Raji (cell line): ENCODE measurements around the gene KCNF1.

Experiments used
- POLR2A ChIP-seq: IDR thresholded peaks from 2 replicates; pipeline ENCODE4 v1.6.1; 2011; ENCODE audit warnings: low read depth, low read length, control low read depth; ENCODE audit not compliant: insufficient read depth

KCNF1 gene

DNA sequence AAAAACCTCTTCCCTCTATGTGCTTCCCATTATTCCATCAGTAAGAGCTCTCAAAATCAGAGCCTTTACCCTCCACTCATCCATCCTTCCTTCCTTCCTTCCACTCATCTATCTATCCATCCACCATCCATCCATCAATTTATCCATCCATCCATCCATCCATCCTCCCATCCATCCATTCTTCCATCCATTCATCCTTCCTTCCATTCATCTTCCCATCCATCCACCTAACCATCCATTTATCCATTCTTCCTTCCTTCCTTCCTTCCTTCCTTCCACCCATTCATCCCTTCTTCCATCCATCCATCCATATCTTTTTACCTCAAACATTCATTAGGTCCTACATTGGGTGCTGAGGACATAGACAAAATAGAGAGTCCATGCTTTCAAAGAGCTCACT is 19.4 kb upstream of the KCNF1 start:
- no peak for TF ChIP-seq POLR2A

DNA sequence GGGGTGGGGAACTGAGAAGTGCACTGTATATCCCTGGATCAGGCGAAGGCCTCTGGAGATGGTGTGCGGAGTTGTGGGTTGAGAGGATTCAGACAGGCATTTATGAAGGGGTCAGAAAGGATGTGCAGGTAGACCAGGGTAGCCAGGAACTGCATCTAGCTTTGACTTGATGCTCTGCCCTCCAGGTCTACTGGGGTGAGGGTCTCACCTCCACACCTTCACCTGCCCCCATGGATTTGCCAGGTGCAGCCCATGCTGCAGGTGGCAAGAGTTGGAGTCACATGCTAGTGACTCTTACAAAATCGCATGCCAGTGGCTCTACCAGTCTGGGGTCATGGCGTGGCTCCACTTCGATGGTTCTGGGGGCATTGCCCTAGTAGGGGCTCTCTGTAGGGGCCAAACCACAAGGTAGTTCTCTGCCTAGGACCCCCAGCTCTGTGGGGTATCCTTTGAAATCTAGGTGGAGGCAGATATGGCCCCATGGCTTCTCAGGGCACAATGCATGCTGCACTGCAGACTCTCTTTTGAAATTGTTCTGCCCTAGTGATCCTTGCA is 18.9 kb upstream of the KCNF1 start:
- TF ChIP-seq POLR2A: no peak

DNA sequence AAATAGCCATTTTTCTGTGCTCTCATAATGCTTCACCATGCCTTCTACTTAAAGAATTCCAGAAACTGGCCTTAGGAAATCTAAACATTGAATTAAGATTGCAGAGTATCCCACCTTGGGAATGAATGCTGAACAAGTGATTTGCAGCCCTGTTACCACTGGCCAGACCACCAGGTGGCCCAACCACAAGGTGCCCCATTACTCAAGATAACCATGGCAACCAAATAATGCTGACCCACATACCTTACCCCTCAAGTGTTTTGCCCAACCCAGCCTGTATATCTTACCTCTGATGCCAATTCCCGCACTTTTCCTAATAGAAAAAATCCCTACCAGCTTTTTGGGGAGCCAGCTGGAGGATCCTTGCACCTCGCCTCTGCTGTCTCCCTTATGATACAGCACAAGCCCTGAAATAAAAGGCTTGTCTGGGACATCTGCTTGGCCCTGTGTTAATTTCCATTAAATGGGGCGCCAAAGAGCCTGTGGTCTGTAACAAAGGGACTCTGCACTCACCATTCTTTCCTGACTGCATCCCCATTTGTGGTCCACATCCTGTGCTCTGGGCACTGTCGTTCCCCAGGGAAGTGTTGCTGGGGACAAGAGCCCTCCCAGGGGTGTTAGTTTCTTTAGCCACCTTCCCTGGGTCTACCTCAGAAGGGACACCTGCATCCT is 17.3 kb upstream of the KCNF1 start:
- TF ChIP-seq POLR2A: no peak

DNA sequence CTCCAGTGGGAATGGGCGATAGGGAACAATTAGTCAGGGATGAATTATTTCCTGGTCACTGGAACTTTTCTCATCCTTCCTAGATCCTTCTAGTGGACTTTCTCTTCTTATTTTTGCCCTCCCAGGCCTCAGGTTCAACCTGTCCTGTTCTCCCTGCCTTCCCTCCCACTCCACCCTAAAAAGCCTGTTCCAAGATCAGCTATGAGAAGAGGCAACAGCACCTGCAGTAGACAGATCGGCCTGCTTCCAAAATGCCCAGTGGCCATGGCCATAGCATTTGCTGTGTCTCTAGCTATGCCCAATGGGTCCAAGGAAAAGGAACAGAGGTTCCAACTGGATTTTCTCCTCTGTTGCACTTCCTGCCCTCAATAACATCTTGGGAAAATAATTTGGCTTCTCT is 16.5 kb upstream of the KCNF1 start:
- TF ChIP-seq POLR2A: no peak

DNA sequence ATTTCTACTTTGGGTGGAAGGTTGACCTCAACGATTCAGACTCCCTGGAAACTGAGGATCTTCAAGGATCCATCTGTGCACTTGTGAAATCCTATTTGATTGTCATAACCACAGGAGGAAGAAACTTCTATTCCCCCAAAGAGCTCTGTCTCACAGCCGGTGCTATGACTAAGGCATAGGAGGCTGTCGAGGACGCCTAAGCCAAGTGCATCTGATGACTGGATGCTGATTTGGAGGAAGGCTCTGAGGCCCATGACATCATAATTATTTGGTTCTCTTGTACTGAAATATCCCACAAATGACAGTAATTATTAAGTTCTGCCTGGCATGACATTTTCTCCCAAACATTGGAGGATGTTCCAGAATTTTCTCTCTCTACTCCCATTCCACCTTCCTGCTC is 13.8 kb upstream of the KCNF1 start:
- no peak for TF ChIP-seq POLR2A

DNA sequence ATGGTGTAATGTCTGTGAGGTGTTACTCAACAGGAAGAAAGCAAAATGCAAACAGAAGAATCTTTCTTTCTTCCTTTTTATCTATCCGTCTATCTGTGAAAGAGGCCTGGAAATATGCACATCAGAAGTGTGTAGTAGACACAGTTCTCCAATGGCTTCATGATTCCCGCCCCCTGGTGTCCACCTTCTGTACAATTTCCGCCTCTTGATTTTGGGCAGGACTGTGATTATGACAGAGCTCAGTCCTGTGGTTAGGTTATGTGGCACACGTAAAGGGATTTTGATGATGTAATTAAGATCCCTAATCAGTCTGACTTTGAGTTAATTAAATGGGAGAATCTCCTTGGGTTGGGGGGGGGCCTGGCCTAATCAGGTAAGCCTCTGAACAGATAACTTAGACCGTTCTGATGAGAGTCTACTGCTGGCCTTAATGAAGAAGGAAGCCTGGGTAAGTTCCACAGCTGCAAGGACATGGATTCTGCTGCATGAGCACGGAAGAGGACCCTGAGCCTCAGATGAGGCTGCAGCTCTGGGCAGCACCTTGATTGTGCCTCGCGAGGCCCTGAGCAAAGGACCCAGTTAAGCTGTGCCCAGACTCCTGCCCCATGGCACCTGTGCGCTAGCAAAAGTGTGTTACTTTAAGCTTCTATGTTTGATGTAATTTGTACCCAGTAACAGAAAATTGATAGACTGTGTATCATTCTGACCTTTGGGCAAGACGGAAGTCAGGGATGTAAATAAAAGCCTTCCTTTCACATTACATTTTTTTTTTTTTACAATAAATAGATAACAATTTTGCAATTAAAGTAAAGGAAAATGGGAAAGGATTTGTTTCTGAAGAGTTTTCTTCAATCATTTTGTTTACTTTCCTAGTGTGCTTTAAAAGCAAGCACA is 11.3 kb upstream of the KCNF1 start:
- no peak for TF ChIP-seq POLR2A

DNA sequence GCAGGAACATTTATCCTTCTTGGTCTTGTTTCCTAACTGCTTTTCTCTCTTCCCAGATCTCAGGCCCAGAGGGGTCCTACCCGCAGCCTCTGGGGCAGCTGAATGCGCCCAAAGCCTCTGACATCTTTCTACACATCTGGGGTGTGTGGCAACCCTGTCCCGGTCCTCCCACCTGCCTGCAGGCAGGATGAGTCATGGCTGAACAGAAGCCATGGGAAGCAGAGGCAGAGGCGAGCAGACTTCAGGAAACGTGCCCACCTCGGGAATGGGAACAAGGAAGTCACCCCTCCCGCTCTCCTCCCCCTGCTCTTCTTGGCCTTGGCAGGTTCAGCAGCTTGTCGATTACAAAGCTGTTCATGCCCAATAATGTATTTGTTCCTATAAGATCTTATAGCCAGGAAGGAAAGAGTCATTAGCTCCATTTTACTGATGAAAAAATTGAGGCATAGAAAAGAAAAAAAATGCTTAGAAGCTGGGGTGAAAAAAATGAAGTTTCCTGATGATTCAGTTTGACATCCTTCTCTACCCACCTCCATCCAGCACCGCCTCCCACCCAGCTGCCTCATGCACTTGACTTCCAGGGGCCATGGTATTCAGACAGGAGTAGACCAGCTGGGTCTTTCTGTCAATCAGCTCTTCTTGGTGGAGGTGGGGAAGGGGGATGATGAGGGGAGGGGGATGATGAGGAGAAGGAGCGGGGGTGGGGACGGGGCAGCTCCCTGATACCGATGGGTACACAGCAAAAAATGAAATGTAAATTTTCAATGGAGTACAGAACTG is 10.4 kb upstream of the KCNF1 start:
- no peak for TF ChIP-seq POLR2A

DNA sequence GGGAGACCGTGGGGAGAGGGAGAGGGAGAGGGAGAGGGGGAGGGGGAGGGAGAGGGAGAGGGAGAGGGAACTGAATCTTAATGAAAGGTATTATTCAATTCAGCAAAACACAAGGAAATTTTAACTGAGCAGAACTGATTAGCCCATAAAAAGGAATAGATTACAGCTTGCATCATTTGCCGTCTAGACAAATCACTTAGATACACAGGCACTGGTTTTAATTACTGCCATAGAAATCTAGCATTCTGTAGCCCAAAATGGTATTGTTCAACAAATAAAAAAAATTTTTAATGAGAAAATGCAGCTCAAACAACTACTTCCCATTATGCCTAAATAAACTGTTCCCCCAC is 7.9 kb upstream of the KCNF1 start:
- TF ChIP-seq POLR2A: no peak

DNA sequence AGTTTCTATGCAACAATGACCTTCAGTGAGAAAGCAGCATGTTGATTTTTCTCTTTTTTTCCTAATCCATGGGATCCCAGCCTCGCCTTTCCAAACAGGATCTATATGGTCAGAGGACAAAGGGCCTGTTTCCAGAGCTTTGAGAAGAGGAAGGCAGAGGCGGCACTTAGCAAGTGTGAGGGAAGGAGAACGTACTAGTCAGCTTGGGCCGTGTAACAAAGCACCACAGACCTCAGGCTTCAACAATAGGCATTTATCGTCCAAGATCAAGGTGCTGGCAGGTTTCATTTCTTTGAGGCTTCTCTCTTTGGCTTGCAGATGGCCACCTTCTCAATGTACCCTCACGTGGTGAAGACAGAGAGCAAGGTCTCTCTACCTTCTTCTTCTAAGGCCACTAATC is 7.3 kb upstream of the KCNF1 start:
- no peak for TF ChIP-seq POLR2A

DNA sequence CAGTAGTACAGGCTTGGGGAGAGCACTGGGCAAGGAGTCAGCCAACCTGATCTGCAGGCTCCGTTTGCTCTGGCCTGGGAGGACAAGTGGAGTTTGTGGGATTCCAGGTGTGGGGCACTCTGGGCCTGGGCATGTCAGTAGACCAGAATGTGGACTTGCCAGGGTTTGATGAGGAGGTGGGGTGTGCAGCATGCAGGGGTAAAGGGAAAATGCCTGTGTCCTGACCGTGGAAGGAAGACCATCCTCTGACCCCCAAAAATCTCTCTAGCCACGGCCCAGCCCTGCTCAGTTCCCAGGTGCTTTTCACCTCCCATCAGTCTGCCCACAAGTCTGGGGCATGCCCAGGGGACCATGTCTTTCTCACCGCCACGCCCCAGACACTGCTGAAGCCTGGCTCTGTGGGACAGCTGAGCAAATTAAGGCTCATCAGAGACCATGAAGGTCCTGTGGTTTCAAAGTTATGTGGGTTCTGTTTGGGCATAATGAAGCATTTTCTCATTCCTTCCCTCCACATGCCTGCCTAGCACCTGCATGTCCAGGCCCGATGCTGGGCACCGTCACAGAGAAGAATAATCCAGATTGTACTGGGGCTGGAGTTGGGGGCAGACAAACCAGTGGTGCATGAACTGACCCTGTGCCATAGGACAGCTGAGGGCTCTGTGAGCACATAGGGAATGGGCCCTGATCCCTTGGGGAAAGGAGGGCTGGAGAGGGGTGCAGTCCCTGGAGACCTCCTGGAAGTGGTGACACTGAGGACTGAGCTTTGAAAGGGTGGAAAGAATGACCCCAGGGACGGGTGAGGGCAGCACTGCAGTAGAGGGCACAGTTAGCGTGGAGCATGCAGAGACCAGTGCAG is 6.5 kb upstream of the KCNF1 start:
- TF ChIP-seq POLR2A: no peak

DNA sequence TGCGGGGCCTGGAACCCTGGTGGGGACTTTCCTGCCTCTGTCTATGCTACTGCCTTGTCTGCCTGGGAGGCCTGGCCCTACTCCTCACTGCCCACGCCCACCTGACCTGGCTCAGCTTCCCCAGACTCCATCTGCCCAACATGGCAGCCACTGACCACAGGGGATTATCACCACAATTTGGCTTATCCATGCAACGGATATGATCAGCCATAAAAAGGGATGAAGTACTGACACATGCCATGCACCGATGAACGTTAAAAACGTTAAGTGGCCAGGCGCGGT is 5.9 kb upstream of the KCNF1 start:
- no peak for TF ChIP-seq POLR2A

DNA sequence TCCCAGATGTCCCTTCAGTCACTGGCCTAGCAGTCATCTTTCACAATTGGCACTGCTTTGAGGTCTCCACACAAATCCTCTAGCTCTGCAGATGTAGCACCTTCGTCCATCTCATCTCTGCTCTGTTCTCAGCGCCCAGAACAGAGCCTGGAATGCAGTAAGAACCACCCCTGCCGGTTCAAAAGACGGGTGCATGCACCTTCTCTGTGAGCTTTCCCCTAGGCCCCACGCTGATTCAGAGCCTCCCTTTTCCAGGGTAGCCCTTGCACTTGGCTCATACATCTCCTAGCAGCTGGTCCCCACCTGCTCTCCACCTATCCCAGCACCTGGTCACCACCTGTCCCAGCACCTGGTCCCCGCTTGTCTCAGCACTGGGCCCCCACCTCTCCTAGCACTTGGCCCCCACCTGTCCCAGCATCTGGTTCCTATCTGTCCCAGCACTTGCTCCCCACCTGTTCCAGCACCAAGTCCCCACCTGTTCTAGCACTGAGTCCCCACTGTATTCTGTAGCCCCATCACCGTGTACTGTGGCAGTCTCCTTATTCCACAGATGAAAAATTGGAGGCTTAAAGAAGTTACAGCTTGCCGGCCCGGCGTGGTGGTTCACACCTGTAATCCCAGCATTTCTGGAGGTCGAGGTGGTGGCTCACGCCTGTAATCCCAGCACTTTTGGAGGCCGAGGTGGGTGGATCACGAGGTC is 4.7 kb upstream of the KCNF1 start:
- no peak for TF ChIP-seq POLR2A

DNA sequence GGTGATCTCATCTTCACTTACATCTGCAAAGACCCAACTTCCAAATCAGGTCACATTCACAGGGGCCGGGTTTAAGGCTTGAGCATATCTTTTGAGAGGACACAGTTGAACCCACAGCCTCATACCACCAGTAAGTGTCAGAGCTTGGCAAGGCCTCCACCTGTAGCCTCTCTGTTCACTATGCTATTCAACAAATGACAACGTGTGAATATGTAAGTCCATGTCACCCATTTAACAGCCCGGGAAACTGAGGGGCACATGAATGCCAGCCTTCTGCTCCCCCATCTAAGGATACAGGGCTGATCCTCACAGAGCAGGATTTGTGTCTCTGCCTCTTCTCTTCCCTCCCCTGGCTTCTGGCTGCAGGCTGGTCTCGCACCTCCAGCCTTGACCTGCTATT is 3.5 kb upstream of the KCNF1 start:
- TF ChIP-seq POLR2A: no peak
